Measurements from ENCODE around the gene IFT80.
"Not testable (repeated sequence)": the region's sequence is repeated elsewhere in the genome, so short reads cannot be mapped to it uniquely, and the experiment has no call there.

IFT80 gene

DNA sequence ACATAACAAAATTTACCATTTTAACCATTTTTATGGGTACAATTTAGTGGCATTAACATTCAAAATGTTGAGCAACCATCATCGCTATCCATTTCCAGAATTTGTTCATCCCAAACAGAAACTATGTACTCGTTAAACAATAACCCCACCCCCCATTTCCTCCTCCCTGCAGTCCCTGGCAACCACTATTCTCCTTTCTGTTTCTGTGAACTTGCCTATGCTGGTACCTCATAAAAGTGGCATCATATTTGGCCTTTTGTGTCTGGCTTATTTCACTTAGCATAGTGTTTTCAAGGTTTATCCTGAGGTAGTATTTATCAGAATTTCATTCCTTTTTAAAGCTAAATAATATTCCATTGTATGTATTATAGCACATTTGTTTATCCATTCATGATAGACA is 141.4 kb downstream of the IFT80 start:
- no peak for DNase-seq

GRCh38 chr3:160253298-160253697 is 145.7 kb downstream of the IFT80 start:
- no peak for DNase-seq

DNA sequence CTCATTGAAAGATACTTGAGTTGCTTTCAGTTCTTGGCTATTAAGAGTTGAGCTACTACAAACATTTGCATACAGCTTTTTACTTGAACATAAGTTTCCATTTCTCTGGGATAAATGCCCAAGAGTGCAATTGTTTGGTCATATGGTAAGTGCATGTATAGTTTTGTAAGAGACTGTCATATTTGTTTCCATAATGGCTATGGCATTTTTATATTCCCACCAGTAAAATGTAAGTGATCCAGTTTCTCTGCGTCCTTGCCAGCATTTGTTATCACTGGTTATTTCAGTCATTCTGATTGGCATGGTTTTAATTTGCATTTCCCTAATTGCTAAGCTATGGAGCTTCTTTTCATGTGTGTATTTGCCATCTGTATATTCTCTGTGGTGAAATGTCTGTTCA is 151.3 kb downstream of the IFT80 start:
- no peak for DNase-seq

- DNase-seq: no peak
These were observed 153.7 kb downstream of the IFT80 start for GRCh38 chr3:160245261-160245800.

- not testable (repeated sequence) for DNase-seq
These were observed 158.3 kb downstream of the IFT80 start for GRCh38 chr3:160240719-160241118.

- no peak for DNase-seq
These were observed 167.0 kb downstream of the IFT80 start for GRCh38 chr3:160232014-160232413.

DNA sequence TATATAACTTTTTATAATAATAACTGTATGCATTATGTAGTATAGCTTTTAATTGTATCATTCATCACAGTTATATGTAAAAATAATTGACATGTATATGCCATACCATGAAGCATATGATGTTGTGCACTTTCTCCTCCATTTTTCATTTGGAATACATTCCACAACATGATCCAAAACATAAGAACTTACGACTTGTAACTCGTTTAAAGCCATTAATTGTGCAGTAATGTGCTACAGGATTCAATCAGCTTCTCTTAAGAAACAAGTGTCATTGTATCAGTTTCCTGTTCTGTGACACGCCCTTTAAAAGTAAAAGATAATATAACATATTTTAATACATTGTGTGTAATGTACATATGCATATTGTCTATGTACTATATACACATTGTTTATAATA is 171.6 kb downstream of the IFT80 start:
- DNase-seq: no peak

DNA sequence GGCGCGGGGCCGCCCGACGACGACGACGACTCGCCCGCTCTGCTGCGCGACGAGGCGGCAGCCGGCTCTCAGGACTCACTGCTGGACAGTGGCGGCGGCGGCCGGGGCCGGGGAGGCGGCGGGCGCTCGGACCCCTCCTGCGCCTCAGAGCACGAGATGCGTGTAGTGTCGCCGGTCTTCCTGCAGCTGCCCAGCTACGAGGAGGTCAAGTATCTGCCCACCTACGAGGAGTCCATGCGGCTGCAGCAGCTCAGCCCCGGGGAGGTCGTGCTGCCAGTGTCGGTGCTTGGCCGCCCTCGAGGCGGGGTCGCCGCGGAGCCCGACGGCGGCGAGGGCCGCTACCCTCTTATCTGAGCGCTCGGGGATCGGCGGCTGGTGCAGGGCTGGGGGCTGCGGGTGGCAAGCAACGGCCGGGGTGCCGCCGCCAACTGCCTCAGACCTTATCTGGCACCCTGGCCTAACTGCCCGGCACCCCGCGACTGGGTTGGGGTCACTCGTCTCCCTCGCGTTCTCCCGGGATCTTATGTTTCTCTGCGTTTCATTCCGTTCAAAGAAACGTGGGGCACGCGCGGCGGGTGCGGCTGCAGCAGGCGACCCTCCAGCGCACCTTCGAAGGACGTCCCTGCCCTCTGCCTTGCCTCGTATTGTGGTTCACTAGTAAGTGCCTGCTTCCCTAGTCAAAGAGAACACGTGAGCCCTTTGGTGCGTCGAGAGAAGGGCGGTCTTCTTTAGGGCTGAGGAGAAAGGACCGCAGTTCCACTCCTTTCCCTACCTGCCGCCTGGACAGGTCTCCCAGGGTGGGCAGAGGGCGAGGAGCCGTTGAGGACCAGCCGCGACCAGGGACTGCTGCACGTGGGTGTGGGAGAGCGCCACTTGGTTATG is 172.8 kb downstream of the IFT80 start:
- DNase-seq: no peak

DNA sequence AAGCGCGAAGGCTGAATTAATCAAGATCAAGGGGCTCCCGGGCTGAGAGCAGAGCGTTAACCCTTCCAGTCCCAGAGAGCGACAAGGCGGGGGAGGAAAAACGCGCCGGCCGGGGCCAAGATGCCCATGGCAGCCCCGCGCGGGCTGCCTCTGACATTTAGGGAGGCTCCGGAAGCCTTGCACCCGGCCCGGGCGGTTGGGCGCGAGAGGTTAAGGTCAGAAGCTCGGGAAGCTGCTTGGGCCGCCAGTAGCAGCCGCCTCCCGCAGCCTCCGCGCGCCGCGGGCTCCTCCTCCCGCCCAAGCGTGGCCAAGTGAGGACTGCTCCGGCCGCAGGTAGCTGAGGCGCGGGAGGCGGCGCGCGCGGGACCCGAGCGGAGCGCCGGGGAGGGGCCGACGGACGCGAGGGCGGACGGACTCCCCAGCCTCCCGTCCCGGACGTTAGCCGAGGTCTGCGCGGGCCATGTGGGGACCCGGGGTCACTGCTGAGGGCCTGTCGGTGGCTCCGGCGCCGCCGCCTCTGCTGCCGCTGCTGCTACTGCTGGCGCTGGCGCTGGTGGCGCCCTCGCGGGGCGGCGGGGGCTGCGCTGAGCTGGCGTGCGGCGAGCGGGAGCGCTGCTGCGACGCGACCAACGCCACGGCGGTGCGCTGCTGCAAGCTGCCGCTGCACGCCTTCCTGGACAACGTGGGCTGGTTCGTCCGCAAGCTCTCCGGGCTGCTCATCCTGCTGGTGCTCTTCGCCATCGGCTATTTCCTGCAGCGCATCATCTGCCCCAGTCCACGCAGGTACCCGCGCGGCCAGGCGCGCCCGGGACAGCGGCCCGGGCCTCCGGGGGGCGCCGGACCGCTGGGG is 173.6 kb downstream of the IFT80 start, which contains the start of gene C3orf80:
TSS of gene C3orf80 (plus strand) at position 247 of the 850 bp plus-strand sequence. CDS start at position 461, 214 bp downstream.
- DNase-seq: peak; percentile 34 to 38

DNA sequence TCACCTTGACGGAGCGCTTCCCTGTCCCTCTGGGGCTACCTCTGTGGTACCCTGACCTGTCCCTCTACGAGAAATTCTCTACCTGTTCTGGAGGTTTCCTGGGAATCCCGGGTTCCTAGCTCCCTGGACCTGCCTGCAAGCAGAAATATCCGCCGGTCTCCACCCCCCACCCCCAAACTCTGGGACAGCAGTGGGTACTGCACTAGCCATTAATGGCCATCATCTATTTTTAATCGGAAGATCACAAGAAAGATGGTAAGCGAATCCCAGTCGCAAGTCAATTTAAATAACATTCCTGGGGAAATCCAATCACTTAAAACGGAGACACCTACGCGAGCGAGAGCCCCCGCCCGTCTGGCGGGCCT is 174.2 kb downstream of the IFT80 start:
- DNase-seq: no peak

DNA sequence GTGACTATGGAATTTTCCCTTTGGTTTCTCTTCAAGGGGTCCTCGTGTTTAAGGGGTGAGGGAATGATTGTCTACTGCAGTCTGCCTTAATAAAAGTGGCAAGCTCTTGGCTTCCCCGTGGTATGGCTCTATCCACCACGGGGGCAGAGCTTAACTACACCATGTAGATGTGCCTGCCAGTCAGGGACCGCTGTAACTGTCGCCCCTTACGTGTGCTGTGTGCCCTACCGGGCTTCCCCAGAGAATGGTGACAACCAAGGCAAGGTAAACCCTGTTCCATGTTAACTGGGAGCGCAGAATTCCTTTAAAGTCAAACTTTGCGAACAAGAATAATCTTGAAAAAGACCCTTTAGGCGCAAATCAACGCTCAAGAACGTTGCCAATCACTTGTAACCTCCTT is 174.8 kb downstream of the IFT80 start:
- DNase-seq: no peak

DNA sequence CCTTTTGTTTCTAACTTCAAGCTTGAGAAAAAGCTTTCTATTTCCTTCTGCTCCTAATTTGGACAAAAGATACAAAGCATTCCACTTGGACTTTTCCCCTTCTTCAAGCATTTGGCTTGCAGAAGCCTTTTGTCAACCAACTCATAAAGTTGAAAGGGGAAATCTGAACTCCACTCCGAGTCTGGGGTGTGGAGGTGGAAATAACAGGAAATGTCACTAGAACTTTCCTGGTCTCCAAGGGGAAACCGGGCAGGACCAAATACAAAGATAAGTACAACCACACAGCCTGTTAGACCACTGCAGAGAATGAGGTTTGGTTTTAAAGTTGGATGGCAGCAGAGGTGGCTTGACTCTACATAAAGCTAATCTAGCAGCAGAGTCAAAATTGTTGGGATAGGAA is 178.0 kb downstream of the IFT80 start:
- DNase-seq: no peak

DNA sequence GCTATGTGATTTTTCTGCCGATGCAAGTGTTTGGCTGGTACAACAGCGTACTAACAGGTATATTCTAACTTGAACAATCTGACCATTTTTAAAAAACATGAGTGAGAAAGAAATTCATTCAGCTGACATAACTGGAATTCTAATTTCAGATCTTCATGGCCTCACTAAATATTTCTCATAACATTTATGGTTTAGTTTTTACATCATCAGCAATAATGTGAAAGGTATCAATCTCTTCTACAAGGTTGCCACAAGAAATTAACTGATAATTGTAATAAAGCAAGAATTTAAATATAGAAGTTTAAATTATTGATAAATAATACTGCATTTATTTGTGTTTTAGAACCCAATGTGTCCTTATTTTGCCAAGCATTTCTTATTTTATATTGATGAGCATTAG is 179.0 kb downstream of the IFT80 start:
- no peak for DNase-seq

DNA sequence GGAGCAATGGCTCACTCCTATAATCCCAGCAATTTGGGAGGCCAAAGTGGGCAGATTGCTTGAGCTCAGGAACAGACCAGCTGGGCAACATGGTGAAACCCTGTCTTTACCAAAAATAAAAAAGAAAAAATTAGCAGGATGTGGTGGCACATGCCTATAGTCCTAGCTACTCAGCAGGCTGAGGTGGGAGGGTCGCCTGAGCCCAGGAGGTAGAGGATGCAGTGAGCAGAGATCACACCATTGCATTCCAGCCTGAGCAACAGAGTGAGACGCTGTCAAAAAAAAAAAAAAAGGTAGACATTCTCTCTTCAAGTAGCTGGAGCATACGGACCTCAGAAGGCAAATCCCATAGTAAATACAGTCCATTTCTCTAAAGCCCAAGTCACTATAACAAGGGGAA is 180.9 kb downstream of the IFT80 start:
- no peak for DNase-seq

GRCh38 chr3:160217675-160218074 is 181.3 kb downstream of the IFT80 start:
- no peak for DNase-seq

DNA sequence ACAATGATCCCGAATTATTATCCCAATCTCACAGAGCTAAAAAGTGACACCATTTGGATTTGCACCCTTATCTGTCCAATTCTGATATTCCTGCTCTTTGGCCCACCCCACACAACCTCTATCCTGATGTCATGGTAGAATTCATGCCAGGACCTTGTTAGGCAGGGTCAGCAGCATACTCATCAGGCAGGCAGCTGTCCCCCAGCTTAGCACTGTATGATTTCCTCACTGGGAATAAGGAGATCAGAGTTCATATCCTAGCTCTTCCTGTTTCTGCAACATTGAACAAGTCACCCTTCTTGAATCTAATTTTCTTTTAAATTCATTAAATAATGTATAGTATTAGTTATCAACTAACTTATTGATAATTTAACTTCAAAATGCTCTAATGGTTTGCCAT is 185.8 kb downstream of the IFT80 start:
- no peak for DNase-seq

DNA sequence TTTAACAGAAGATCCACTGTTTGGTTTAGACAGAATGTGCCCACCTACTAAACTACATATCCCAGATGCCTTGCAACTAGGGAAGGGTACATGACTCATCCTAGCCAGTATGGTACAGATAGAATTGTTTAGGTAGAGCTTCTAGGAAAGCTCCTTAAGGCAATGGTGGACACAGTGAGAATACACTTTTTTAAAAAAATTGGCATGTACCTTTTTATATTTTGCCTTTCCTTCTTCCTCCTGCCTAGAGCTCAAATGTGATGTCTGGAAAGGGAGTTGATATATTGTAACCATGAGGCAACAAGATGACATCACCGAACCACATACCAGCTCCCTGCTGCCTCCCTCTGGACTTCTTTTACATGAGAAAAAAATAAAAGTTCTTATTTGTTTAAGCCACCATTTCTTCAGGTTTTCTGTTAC is 188.2 kb downstream of the IFT80 start:
- peak; percentile 20 to 37 for DNase-seq

- DNase-seq: no peak
These were observed 188.7 kb downstream of the IFT80 start for GRCh38 chr3:160210341-160210740.

All from Kasumi-1 (cell line).